Suprapubic skin (tissue), 3 donors: ENCODE measurements around the gene GNPTAB.

ENCODE experiments used
- POLR2A ChIP-seq, 2 donors: fragments of 450-650 bp; IDR thresholded peaks; one replicate each; pipeline ENCODE4 v1.6.1; 2017; ENCODE audit warnings: antibody characterized with exemption in 2 of 2, mild to moderate bottlenecking in 2 of 2, moderate library complexity in 2 of 2
- TF ChIP-seq, protein P1 (sequence below), 2 donors: fragments of 200-600 bp in 1 of 2; fragments of 450-650 bp in 1 of 2; sonication (generic) in 1 of 2; IDR thresholded peaks; one replicate each; pipeline ENCODE4 v1.5.1; 2016 to 2019; ENCODE audit warnings: antibody characterized with exemption in 2 of 2, mild to moderate bottlenecking in 1 of 2, moderate library complexity in 1 of 2

DNA sequence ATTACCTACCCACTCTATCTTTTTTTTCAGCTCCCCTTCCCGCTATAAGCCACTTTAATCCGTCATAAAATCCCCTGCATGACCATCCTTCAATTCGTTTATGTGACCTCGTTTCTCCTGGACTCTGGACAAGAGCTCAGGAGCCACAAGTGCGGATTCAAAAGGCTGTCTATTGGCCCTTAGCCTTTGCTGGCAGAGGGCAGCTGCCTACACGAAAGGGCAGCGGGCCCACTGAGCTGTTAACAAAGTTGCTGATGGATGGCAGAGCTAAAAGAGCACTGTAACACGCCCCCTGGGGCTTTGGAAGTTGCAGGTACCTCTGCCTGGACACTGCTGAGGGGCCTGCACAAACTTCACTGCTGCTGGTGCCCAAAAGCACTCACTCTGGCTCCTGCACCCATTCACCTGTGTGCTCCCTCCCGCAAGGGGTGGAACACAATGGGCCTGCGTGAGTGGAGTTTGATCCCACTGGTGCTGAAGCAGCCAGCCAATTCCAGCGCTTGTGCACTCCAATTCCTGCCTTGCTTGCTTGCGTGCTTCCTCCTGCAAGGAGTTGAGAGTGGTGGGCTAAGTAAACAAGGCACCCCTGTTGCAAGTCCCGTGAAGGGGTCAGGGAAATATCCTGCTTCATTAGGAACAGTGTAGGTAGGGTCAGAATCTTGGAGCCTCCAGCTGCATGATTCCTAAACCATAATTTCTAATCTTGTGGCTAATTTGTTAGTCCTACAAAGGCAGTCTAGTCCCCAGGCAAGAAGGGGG is 36.0 kb upstream of the GNPTAB start:
- TF ChIP-seq, protein P1, sequence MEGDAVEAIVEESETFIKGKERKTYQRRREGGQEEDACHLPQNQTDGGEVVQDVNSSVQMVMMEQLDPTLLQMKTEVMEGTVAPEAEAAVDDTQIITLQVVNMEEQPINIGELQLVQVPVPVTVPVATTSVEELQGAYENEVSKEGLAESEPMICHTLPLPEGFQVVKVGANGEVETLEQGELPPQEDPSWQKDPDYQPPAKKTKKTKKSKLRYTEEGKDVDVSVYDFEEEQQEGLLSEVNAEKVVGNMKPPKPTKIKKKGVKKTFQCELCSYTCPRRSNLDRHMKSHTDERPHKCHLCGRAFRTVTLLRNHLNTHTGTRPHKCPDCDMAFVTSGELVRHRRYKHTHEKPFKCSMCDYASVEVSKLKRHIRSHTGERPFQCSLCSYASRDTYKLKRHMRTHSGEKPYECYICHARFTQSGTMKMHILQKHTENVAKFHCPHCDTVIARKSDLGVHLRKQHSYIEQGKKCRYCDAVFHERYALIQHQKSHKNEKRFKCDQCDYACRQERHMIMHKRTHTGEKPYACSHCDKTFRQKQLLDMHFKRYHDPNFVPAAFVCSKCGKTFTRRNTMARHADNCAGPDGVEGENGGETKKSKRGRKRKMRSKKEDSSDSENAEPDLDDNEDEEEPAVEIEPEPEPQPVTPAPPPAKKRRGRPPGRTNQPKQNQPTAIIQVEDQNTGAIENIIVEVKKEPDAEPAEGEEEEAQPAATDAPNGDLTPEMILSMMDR (IDR thresholded peaks at IDR 0.05), result no peak
- no peak for TF ChIP-seq POLR2A (IDR thresholded peaks at IDR 0.05)
